ENCODE results near the gene PROCR. TPM values are rescaled to one million over a fixed set of nuclear protein-coding genes. Genes with fewer than 3 reads are reported as not detected.

Gene PROCR
- total and polyA plus RNA-seq, 4 donors = 14.4 to 31.0 (median 24.4) TPM

DNA sequence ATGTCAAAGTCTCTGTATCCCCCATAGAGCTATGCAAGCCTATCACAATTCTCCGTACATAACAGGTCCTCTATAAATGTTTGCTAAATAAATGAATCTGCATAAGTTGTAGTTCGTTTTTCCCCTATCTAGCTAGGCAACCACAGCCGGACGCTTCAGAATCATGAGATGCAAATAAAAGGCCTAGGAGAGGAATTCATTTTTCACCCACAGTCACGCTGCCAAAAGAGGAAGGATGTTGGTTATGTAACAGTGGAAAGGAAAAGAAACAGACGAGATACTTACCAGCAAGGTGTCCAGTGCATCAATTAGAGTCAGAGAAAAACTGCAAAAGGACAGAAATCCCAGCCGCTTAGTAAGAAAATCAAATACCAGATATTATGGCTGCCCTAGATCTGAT, 27.2 kb upstream of the PROCR start:
- Histone ChIP-seq H3K9ac (ENCODE audit: insufficient read depth in 1 of 2, low read length in 2 of 2) (peak overlapping the region in 1 of 2 donors; percentile 33), H3K36me3 (ENCODE audit: control insufficient read depth in 4 of 4, insufficient read depth in 4 of 4, low read length in 4 of 4) (peaks cover 5 to 26% (median 19%) of the 10 kb centered on the region in 4 donors), H3K27me3 (ENCODE audit: control insufficient read depth in 3 of 3, insufficient read depth in 3 of 3, low read length in 2 of 3) (no peaks in the 10 kb centered on the region), H3K4me3 (no peak overlapping the region), H3K4me1 (ENCODE audit: control insufficient read depth in 5 of 5, insufficient read depth in 5 of 5, low read length in 5 of 5) (peaks cover 0 to 27% (median 5%) of the 10 kb centered on the region in 5 donors), H3K27ac (ENCODE audit: low read depth in 1 of 2, low read length in 1 of 2) (peak overlapping the region in 1 of 2 donors; percentile 11), H3K9me3 (ENCODE audit: control insufficient read depth in 4 of 4, insufficient read depth in 3 of 4, low read length in 3 of 4) (no peaks in the 10 kb centered on the region)
- no peak for ATAC-seq (ENCODE audit: insufficient read depth, low FRiP score)
- WGBS, 2 donors = 24 to 41% methylated on average over 7 of the region's 7 CpGs
- peak in 2 of 3 donors; percentile 9 to 26 for DNase-seq
- TF ChIP-seq, protein P1, sequence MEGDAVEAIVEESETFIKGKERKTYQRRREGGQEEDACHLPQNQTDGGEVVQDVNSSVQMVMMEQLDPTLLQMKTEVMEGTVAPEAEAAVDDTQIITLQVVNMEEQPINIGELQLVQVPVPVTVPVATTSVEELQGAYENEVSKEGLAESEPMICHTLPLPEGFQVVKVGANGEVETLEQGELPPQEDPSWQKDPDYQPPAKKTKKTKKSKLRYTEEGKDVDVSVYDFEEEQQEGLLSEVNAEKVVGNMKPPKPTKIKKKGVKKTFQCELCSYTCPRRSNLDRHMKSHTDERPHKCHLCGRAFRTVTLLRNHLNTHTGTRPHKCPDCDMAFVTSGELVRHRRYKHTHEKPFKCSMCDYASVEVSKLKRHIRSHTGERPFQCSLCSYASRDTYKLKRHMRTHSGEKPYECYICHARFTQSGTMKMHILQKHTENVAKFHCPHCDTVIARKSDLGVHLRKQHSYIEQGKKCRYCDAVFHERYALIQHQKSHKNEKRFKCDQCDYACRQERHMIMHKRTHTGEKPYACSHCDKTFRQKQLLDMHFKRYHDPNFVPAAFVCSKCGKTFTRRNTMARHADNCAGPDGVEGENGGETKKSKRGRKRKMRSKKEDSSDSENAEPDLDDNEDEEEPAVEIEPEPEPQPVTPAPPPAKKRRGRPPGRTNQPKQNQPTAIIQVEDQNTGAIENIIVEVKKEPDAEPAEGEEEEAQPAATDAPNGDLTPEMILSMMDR (IDR thresholded peaks at IDR 0.05; ENCODE audit: control extremely low read depth, extremely low read depth) = no peak

- H3K36me3 ChIP-seq (ENCODE audit: control insufficient read depth in 4 of 4, insufficient read depth in 4 of 4, low read length in 4 of 4) = peaks cover 5 to 26% (median 18%) of the 10 kb centered on the region in 4 donors
- peaks cover 0 to 27% (median 5%) of the 10 kb centered on the region in 5 donors for H3K4me1 ChIP-seq (ENCODE audit: control insufficient read depth in 5 of 5, insufficient read depth in 5 of 5, low read length in 5 of 5)
- H3K4me3 ChIP-seq = no peak overlapping the region
- 34 to 42% methylated on average over 2 of the region's 2 CpGs for WGBS, 2 donors
- TF ChIP-seq, protein P1 (IDR thresholded peaks at IDR 0.05; ENCODE audit: control extremely low read depth, extremely low read depth) = peak; percentile 75
- no peaks in the 10 kb centered on the region for H3K9me3 ChIP-seq (ENCODE audit: control insufficient read depth in 4 of 4, insufficient read depth in 3 of 4, low read length in 3 of 4)
- H3K9ac ChIP-seq (ENCODE audit: insufficient read depth in 1 of 2, low read length in 2 of 2) = peak overlapping the region in 1 of 2 donors; percentile 33
- ATAC-seq (ENCODE audit: insufficient read depth, low FRiP score) (no peak), DNase-seq (peak; percentile 23 to 92 (median 90))
- H3K27me3 ChIP-seq (ENCODE audit: control insufficient read depth in 3 of 3, insufficient read depth in 3 of 3, low read length in 2 of 3) = no peaks in the 10 kb centered on the region
- H3K27ac ChIP-seq (ENCODE audit: low read depth in 1 of 2, low read length in 1 of 2) = peak overlapping the region in 1 of 2 donors; percentile 11
Measured at GRCh38 chr20:35145141-35145564, 26.7 kb upstream of the PROCR start.

DNA sequence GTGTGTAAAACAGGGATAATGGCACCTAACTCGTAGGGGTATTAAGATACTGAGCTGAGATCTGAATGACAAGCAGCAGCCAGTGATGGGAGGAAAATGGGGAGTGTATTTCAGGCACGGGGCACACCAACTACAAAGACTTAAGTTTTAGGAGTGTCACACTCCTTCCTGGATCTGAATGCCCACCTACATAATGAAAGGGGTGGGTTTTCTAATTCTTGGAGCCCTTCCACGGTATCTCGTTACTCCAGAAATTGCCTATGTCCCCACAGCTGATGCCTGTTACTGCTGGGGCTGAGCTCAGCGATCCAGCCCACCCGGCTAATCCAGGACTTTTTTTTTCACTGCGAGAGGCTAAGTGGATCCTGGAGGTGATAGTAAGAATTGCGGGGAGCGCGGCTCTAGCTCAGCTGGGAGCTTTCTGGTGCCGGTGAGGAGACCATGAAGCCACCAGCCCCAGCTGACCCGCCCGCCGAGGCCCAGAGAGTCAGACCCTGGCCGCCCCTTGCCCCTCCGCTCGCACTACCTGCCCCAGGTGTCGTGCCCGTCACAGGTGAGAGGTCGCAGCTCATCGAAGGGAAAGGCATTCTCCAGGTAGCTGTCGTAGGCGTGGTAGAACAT, 25.5 kb upstream of the PROCR start:
- 4% methylated on average over 23 of the region's 23 CpGs for WGBS, 2 donors
- Histone ChIP-seq H3K9me3 (ENCODE audit: control insufficient read depth in 4 of 4, insufficient read depth in 3 of 4, low read length in 3 of 4) (no peaks in the 10 kb centered on the region), H3K27me3 (ENCODE audit: control insufficient read depth in 3 of 3, insufficient read depth in 3 of 3, low read length in 2 of 3) (no peaks in the 10 kb centered on the region), H3K9ac (ENCODE audit: insufficient read depth in 1 of 2, low read length in 2 of 2) (peak overlapping the region; percentile 3 to 42), H3K4me1 (ENCODE audit: control insufficient read depth in 5 of 5, insufficient read depth in 5 of 5, low read length in 5 of 5) (peaks cover 0 to 35% (median 5%) of the 10 kb centered on the region in 5 donors), H3K27ac (ENCODE audit: low read depth in 1 of 2, low read length in 1 of 2) (peak overlapping the region in 1 of 2 donors; percentile 89), H3K36me3 (ENCODE audit: control insufficient read depth in 4 of 4, insufficient read depth in 4 of 4, low read length in 4 of 4) (peaks cover 5 to 18% (median 16%) of the 10 kb centered on the region in 4 donors), H3K4me3 (peak overlapping the region; percentile 79)
- peak; percentile 10 for ATAC-seq (ENCODE audit: insufficient read depth, low FRiP score)
- TF ChIP-seq, protein P1 (IDR thresholded peaks at IDR 0.05; ENCODE audit: control extremely low read depth, extremely low read depth) = no peak
- peak; percentile 29 to 49 (median 35) for DNase-seq

Data from lung (tissue), 12 donors.